ENCODE results near the gene CEPT1. TPM values are rescaled to one million over a fixed set of nuclear protein-coding genes. Genes with fewer than 3 reads are reported as not detected.

Gene CEPT1
- total and polyA plus RNA-seq, 2 of the 4 experiments (the other 2 are of a cell fraction) = 13.3 to 27.4 TPM

GRCh38 chr1:111176678-111177077, 36.7 kb downstream of the CEPT1 start:
- no TSS peak for BruUV-seq (replicated peaks)
- Histone ChIP-seq H4K20me1 (ENCODE audit: insufficient read depth, low read length) (no peaks in the 10 kb centered on the region), H3K14ac (replicated peaks; ENCODE audit: low read depth, low read length) (no peak overlapping the region), H3K18ac (ENCODE audit: low read depth, low read length) (no peak overlapping the region), H2BK120ac (ENCODE audit: low read depth, low read length) (no peak overlapping the region), H4K91ac (ENCODE audit: insufficient read depth, low read depth, low read length) (no peak overlapping the region), H4K5ac (ENCODE audit: low read depth, low read length) (no peak overlapping the region), H2BK5ac (ENCODE audit: low read depth, low read length, poor library complexity, severe bottlenecking) (no peak overlapping the region), H2BK20ac (ENCODE audit: low read depth, low read length) (no peak overlapping the region), H3K9me3 (ENCODE audit: control insufficient read depth, insufficient read depth, low read length) (no peaks in the 10 kb centered on the region), H3K4me2 (ENCODE audit: low read depth, low read length) (no peak overlapping the region), H3K4me3 (ENCODE audit: insufficient read depth, low read depth, low read length) (no peak overlapping the region), H3K23ac (ENCODE audit: low read depth, low read length) (no peak overlapping the region), H3K56ac (ENCODE audit: extremely low read depth, insufficient read depth, low read length) (no peak overlapping the region), H2AFZ (replicated peaks; ENCODE audit: low read length, poor library complexity) (no peak overlapping the region), H4K8ac (ENCODE audit: low read depth in 2 of 2, low read length in 2 of 2) (no peak overlapping the region), H3K9me1 (ENCODE audit: insufficient read depth, low read length) (no peaks in the 10 kb centered on the region), H3K9ac (ENCODE audit: low read depth, low read length) (no peak overlapping the region), H3K27ac (ENCODE audit: insufficient read depth, low read length) (no peak overlapping the region), H3K4ac (ENCODE audit: low read depth, low read length) (no peak overlapping the region), H3K4me1 (ENCODE audit: control insufficient read depth, insufficient read depth, low read length) (no peaks in the 10 kb centered on the region), H2AK5ac (ENCODE audit: low read depth, low read length) (no peak overlapping the region), H2BK15ac (ENCODE audit: low read depth, low read length) (no peak overlapping the region), H3K36me3 (ENCODE audit: control insufficient read depth, insufficient read depth, low read length) (peaks cover 5% of the 10 kb centered on the region), H3K79me1 (ENCODE audit: low read depth in 1 of 2, low read length in 2 of 2) (no peaks in the 10 kb centered on the region), H2AK9ac (replicated peaks; ENCODE audit: low read depth, low read length, poor library complexity) (no peak overlapping the region), H3K27me3 (ENCODE audit: control insufficient read depth, insufficient read depth, low read length) (no peaks in the 10 kb centered on the region)
- intact Hi-C loops (cut with micrococcal nuclease) = no loop called here
- ChIA-PET POLR2A (ENCODE audit: unreplicated experiment) (no interaction called here), CTCF (no interaction called here)
- no CpG with 5 or more reads among the region's 1 CpG for WGBS, 2 experiments (ENCODE audit: extremely low coverage in 2 of 2, insufficient read length in 1 of 2)
- ATAC-seq (ENCODE audit: low read depth) (no peak), DNase-seq (no peak)
- TF ChIP-seq BHLHE40 (IDR thresholded peaks at IDR 0.05; ENCODE audit: low read depth, low read length) (no peak), MAZ (IDR thresholded peaks at IDR 0.05; ENCODE audit: borderline replicate concordance, low read depth, low read length) (no peak), RAD21 (IDR thresholded peaks at IDR 0.05; ENCODE audit: low read length) (no peak), SMC3 (IDR thresholded peaks at IDR 0.05; ENCODE audit: low read depth, low read length) (no peak), NFE2L2 (IDR thresholded peaks at IDR 0.05; ENCODE audit: low read depth, low read length) (no peak), MAFK (IDR thresholded peaks at IDR 0.05; ENCODE audit: low read depth, low read length) (no peak), POLR2A (IDR thresholded peaks at IDR 0.05; ENCODE audit: low read depth, low read length) (no peak)
- dilution Hi-C loops (cut with HindIII; ENCODE audit: low sequenced_read_pairs, unreplicated experiment) = no loop called here
- in situ Hi-C loops (cut with MboI; ENCODE audit: low sequenced_read_pairs) = no loop called here

Measured in IMR-90 (cell line).